HG03558 (cell line): Measurements from ENCODE around the gene BLACAT1.
"Not testable (repeated sequence)": the region's sequence is repeated elsewhere in the genome, so short reads cannot be mapped to it uniquely, and the experiment has no call there.

ENCODE experiments used
- ATAC-seq: cut with Tn5 transposase; IDR thresholded peaks from one replicate; pipeline ENCODE4 v1.9.1; 2021; ENCODE audit warnings: moderate number of reproducible peaks; ENCODE audit not compliant: unreplicated experiment; ENCODE audit errors: extremely low read depth

BLACAT1 gene

DNA sequence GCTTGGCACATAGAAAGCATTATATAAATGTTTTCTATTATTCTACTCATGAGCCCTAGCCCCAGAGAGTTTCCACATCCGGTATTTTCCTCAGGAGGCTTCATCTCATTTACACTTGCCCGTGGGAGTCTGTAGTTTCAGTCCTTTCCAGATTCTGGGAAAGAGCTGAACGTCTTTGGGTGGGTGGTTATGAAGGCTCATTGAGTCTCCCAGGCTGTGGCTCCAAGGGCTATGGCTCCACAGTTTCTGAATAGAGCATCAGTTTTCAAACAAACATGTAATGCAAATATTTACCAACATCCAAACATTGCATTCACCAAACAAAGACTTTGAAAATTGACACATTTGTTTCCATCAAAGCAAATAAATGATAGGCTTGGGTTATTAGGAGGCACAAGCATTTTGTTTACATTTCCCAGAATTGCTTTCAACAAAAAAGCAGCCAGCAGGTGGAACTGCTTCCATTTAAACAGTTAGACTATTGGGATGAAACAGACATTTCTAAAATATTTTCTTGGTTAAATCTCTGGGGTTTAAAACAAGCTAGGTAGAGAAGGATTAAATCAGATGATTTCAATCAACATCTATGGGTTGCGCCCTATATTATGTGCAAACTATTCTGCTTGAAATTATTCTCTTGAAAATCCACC, 32.7 kb downstream of the BLACAT1 start:
- ATAC-seq = no peak

DNA sequence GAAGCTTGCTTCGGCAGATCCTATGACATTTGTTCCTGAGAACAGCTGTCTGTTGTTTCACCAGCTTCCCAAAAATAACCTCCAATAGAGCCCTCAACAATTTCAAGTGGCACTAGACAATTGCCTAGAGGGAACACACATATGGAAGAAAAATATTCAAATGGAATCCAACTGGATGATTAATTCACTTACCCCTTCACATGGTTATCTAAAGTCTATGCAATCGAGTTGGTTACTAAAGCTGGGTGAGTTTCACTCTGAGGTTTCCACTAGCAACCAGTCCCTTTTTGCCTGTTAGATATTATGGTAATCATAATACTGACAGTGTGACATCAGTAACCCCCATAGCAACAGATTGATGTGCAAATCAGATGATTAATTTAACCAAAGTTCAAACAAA, 34.0 kb downstream of the BLACAT1 start, which contains the start of gene LEMD1:
Gene LEMD1, minus strand, starts transcription at position 259 of the 400 bp plus-strand sequence. CDS start 1,520 bp downstream, outside the sequence.
- no peak for ATAC-seq

DNA sequence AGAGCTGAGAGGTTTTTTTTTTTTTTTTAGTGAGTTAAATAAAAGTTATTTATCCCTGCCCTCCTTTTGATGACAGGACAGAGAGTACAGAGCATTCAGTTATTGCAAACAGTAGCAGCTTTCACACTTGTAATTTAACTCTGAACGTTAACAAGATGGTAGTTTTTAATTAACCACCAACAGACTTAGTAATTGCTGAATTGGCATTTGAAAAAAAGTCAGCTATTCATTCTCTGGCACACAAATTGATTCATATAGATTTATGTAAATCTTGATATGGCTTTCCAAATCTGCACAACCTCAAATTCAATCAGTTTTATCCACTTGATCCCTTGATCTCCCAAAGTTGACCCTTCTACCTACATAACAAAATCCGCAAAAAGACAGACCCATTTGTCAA, 34.9 kb downstream of the BLACAT1 start:
- ATAC-seq = no peak

DNA sequence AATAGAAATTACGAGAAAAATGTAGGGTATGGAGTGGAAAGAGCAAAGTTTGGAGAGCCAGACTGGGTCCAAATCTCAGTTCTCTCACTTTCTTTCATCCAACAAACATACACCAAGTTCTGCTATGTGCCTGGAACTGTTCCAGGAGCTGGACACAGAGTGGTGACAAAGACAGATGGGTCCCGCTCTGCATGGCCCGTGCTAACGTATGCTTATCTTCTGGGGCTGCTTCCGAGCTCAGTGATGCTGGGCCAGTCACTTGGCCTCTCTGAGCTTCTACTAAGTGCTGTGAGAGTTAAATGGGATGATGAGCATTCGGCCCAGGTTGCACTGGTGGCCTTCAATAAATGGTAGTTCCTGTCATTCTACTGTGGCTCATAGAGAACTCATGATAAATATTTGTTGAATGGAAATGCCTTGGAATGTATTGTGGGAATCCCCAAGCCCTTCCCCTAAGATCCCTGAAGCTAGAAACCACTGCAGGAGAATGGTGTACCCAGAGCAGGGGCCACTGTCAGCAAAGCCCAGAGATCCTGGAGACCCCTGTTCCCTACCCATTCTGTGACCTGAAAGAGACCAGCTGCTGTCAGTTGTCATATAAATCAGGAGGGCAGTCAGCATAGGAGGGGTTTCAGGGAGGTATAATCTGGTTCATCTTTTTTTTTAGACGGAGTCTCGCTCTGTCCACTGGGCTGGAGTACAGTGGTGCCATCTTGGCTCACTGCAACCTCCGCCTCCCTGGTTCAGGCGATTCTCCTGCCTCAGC, 37.8 kb downstream of the BLACAT1 start:
- no peak for ATAC-seq

- ATAC-seq = no peak
These were observed 39.5 kb downstream of the BLACAT1 start for GRCh38 chr1:205416322-205416721.

DNA sequence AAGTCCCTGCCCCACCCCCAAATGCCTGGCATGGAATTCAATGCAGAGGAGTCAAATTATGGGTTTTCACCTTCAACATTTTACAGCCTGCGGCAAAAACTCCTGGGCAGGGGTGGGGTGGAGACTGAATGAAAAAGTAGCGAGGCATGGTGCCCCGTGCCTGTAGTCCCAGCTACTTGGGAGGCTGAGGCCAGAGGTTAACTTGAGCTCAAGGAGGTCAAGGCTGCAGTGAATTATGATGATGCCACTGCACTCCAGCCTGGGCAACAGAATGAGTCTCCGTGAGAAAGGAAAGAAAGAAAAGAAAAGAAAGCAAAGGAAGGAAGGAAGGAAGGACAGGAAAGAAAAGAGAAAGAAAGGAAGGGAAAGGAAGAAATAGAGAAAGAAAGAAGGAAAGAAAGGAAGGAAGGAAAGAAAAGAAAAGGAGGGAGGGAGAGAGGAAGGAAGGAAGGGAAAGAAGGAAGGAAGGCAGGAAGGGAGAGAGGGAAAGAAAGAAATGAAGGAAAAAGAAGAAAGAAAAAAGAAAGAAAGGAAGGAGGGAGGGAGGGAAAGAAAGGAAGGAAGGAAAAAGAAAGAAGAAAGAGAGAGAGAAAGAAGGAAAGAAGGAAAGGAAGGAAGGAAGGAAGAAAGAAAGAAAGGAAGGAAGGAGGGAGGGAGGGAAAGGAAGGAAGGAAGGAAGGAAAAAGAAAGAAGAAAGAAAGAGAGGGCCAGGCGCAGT, 45.1 kb downstream of the BLACAT1 start:
- no peak for ATAC-seq

DNA sequence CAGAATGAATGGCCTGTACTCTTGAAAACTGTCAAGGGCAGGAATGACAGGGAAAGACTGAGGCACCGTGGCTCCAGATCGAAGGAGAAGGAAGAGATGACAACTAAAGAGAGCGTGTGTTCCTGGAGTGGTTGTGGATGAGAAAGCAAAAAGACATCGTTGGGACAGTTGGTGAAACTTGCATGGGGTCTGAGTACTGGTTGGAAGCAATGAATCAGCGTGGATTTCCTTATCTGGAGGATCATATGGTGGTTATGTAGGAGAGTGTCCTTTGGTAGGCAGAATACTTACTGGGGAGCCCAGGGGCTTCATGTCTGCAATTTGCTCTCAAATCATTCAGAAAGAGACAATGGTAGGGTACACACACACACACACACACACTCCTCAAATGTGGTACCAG, 47.9 kb downstream of the BLACAT1 start:
- ATAC-seq = no peak

GRCh38 chr1:205406252-205406651, 49.6 kb downstream of the BLACAT1 start:
- not testable (repeated sequence) for ATAC-seq
